ENCODE measurements around the gene ZC3H14.

- TF ChIP-seq CTCF (IDR thresholded peaks at IDR 0.05 in 4 of 5, conservative IDR thresholded peaks at IDR 0.05 in 1 of 5) (no peak), POLR2A (IDR thresholded peaks at IDR 0.05) (no peak)
Measured at GRCh38 chr14:88515499-88516221, 47.2 kb upstream of the ZC3H14 start.
